Nephron (organoid): Measurements from ENCODE around the gene ULK1.
A peak's percentile ranks its signal among the peaks of the same experiment; 100 is the strongest.

Experiments
- H3K27ac Mint-ChIP-seq, 3 experiments: 2 replicates each; pipeline ENCODE4 v1.8.0; 2020; ENCODE audit warnings: mixed read lengths in 3 of 3, mild to moderate bottlenecking in 2 of 3, moderate library complexity in 1 of 3
- H3K27me3 Mint-ChIP-seq: 2 replicates; pipeline ENCODE4 v1.8.0; 2021; ENCODE audit warnings: low read depth, mild to moderate bottlenecking, moderate library complexity, mixed read lengths
- H3K36me3 Mint-ChIP-seq: 2 replicates; pipeline ENCODE4 v1.8.0; 2020; ENCODE audit warnings: low read depth, mixed read lengths
- H3K4me1 Mint-ChIP-seq: 2 replicates; pipeline ENCODE4 v1.8.0; 2020; ENCODE audit warnings: mixed read lengths
- H3K4me3 Mint-ChIP-seq, 3 experiments: 2 replicates each; pipeline ENCODE4 v1.8.0; 2020; ENCODE audit warnings: mild to moderate bottlenecking in 3 of 3, mixed read lengths in 3 of 3, moderate library complexity in 2 of 3
- H3K9me3 Mint-ChIP-seq: 2 replicates; pipeline ENCODE4 v1.8.0; 2020; ENCODE audit warnings: mixed read lengths
- TF ChIP-seq, protein P1 (sequence below), 3 experiments: fragments of 200-600 bp; sonication (generic); IDR thresholded peaks; one replicate each; pipeline ENCODE4 v1.5.0; 2021; ENCODE audit warnings: antibody characterized with exemption in 3 of 3; ENCODE audit not compliant: unreplicated experiment in 3 of 3

The ULK1 gene

DNA sequence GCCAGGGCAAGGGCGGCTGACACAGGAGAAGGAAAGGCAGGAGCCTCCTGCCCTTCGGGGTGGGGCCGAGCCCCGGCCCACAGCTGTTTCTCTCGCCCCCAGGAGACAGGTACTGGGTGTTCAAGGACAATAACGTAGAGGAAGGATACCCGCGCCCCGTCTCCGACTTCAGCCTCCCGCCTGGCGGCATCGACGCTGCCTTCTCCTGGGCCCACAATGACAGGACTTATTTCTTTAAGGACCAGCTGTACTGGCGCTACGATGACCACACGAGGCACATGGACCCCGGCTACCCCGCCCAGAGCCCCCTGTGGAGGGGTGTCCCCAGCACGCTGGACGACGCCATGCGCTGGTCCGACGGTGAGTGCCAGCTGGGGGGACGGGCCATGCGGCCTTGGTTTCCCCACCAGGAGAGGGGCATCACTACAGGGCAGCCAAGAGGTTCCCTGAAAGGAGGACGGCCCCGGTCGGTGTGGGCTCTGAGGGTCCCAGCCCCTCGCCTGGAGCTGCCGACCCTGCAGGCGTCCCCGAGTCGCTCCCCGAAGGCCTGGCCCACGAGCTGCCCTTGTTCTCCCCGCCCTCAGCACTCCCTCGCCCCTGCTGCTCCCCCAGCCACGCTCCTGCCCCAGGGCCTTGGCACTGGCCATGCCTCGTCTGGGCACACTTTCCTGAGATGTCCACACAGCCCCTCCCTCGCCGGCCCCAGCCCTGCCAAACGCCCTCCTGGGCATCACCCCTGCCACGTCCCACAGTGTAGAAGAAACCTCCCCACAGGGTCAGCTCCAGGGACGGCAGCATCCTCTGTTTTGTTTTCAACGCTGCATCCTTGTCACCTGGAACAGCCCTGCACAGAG, 44.5 kb upstream of the ULK1 start:
- TF ChIP-seq, protein P1, sequence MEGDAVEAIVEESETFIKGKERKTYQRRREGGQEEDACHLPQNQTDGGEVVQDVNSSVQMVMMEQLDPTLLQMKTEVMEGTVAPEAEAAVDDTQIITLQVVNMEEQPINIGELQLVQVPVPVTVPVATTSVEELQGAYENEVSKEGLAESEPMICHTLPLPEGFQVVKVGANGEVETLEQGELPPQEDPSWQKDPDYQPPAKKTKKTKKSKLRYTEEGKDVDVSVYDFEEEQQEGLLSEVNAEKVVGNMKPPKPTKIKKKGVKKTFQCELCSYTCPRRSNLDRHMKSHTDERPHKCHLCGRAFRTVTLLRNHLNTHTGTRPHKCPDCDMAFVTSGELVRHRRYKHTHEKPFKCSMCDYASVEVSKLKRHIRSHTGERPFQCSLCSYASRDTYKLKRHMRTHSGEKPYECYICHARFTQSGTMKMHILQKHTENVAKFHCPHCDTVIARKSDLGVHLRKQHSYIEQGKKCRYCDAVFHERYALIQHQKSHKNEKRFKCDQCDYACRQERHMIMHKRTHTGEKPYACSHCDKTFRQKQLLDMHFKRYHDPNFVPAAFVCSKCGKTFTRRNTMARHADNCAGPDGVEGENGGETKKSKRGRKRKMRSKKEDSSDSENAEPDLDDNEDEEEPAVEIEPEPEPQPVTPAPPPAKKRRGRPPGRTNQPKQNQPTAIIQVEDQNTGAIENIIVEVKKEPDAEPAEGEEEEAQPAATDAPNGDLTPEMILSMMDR (IDR thresholded peaks at IDR 0.05; ENCODE audit: unreplicated experiment in 3 of 3): no peak
- H3K27me3 Mint-ChIP-seq: peaks cover 10% of the 10 kb centered on the region
- H3K36me3 Mint-ChIP-seq: no peaks in the 10 kb centered on the region
- H3K27ac Mint-ChIP-seq: no peak overlapping the region
- H3K9me3 Mint-ChIP-seq: no peaks in the 10 kb centered on the region
- no peaks in the 10 kb centered on the region for H3K4me1 Mint-ChIP-seq
- no peak overlapping the region for H3K4me3 Mint-ChIP-seq

- Mint-ChIP-seq H3K27ac (no peak overlapping the region), H3K9me3 (no peaks in the 10 kb centered on the region), H3K4me3 (no peak overlapping the region), H3K4me1 (peaks cover under 1% of the 10 kb centered on the region), H3K27me3 (peaks cover 10% of the 10 kb centered on the region), H3K36me3 (no peaks in the 10 kb centered on the region)
- TF ChIP-seq, protein P1 (IDR thresholded peaks at IDR 0.05; ENCODE audit: unreplicated experiment in 3 of 3): peak; percentile 51 to 59 (median 52)
Observed at GRCh38 chr12:131850856-131851559, 43.4 kb upstream of the ULK1 start.

DNA sequence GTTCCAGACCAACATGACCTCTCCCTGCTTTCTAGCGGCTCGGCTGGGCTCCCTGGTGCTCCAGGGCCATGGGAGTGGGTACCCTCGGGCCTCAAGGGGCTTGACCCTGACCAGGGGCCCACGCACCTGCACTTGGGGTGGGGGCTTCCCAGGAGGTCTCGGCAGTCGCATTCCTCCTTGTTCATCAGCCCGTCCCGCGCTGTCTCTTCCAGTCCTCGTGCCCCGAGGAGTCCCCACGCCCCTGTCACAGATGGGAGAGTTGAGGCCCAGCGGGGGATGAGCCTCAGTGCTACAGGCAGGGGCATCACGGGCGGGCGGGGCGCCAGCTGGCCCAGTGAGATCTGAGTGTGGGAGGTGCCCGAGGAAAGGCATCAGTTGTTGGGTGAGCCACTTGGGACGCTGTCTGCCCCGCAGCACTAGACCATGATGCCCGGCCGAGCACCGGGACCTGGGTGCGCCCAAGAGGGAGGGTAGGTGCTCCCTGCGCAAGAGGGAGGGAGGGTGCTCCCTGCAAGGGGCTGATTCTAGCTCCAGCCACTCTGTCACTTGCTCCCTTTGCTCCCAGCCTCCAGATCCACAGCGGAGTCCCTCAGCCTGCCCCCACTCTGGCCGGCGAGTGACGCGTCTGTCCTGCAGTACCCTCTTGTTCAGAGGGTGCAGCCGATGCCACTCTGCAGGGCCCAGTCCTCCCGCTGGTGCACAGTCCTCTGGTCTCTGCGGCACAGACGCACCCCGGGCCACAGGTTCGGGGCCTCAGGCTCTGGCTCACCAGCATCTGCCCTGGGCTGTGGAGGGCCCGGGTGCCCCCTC, 42.5 kb upstream of the ULK1 start:
- H3K4me1 Mint-ChIP-seq: peaks cover 5% of the 10 kb centered on the region
- no peaks in the 10 kb centered on the region for H3K9me3 Mint-ChIP-seq
- no peak overlapping the region for H3K27ac Mint-ChIP-seq
- H3K4me3 Mint-ChIP-seq: no peak overlapping the region
- TF ChIP-seq, protein P1 (IDR thresholded peaks at IDR 0.05; ENCODE audit: unreplicated experiment in 3 of 3): no peak
- H3K36me3 Mint-ChIP-seq: no peaks in the 10 kb centered on the region
- peaks cover 17% of the 10 kb centered on the region for H3K27me3 Mint-ChIP-seq

DNA sequence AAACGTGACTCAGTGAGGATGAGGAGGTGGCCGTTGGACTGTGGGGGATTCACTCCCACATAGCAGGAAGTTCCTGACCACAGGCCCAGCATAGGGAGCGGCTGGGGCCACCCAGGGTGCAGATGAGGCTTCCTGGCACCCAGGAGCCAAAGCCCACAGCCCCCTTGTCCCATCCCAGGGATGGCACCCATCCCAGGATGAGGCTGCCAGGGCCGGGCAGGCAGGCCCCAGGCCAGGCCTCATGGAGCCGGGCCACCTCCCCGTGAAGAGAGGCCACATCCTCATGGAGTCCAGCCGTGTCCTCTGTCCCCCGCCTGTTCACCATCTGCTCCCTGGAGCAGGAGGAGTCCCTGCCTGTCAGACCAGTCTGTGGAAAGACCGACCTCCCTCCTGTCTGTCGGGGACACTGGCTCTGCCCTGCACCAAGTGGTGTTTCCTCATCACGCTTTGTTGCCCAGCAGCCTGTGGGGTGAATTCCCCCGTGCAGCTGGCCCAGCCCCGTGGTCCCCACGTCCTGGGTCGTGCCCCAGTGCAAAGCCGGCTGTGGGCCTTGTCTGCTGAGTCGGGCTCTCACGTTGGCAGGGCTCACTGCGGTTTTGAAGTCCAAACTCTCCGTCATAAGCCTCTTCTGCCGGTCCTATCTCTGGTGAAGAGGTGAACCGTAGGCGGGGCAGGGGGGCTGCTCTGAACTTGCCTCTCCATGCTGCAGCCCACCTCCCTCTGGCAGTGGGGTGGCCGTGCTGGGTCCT, 41.7 kb upstream of the ULK1 start:
- TF ChIP-seq, protein P1 (IDR thresholded peaks at IDR 0.05; ENCODE audit: unreplicated experiment in 3 of 3): no peak
- Mint-ChIP-seq H3K27me3 (peaks cover 19% of the 10 kb centered on the region), H3K9me3 (no peaks in the 10 kb centered on the region), H3K4me3 (no peak overlapping the region), H3K36me3 (no peaks in the 10 kb centered on the region), H3K27ac (no peak overlapping the region), H3K4me1 (peaks cover 5% of the 10 kb centered on the region)
